Muscle layer of duodenum (tissue), 2 donors: ENCODE measurements around the gene DPP6.

ENCODE experiments used
- H3K27ac ChIP-seq: one replicate; pipeline ENCODE4 v1.7.0; 2013; ENCODE audit warnings: mild to moderate bottlenecking, low read length
- H3K27me3 ChIP-seq: one replicate; pipeline ENCODE4 v1.7.0; 2013; ENCODE audit warnings: low read depth, mild to moderate bottlenecking, control low read depth, low read length
- H3K36me3 ChIP-seq, 2 donors: one replicate each; pipeline ENCODE4 v1.7.0; 2013; ENCODE audit warnings: low read length in 2 of 2, control low read depth in 1 of 2, mild to moderate bottlenecking in 1 of 2; ENCODE audit not compliant: insufficient read depth in 2 of 2, control insufficient read depth in 1 of 2
- H3K4me1 ChIP-seq, 2 donors: one replicate each; pipeline ENCODE4 v1.7.0; 2013; ENCODE audit warnings: low read length in 2 of 2, mild to moderate bottlenecking in 2 of 2, control low read depth in 1 of 2, moderate library complexity in 1 of 2; ENCODE audit not compliant: insufficient read depth in 2 of 2, control insufficient read depth in 1 of 2
- H3K4me3 ChIP-seq, 2 donors: one replicate each; pipeline ENCODE4 v1.7.0; 2013; ENCODE audit warnings: low read length in 2 of 2, low read depth in 1 of 2, mild to moderate bottlenecking in 1 of 2
- H3K9me3 ChIP-seq, 2 donors: one replicate each; pipeline ENCODE4 v1.7.0; 2013; ENCODE audit warnings: low read length in 2 of 2, control low read depth in 1 of 2, mild to moderate bottlenecking in 1 of 2; ENCODE audit not compliant: control insufficient read depth in 1 of 2
- donor health status: healthy.

DPP6 gene

GRCh38 chr7:154682003-154682402, 629.8 kb downstream of the DPP6 start:
- H3K27ac ChIP-seq = no peak overlapping the region
- no peaks in the 10 kb centered on the region for H3K4me1 ChIP-seq
- H3K9me3 ChIP-seq = no peaks in the 10 kb centered on the region

GRCh38 chr7:154684666-154685563, 632.7 kb downstream of the DPP6 start:
- Histone ChIP-seq H3K4me1 (no peaks in the 10 kb centered on the region), H3K27ac (no peak overlapping the region), H3K27me3 (no peaks in the 10 kb centered on the region)

More at GRCh38 chr7:154682003-154682402, 629.8 kb downstream of the DPP6 start:
- no peaks in the 10 kb centered on the region for H3K27me3 ChIP-seq
- no peak overlapping the region for H3K4me3 ChIP-seq
- H3K36me3 ChIP-seq = no peaks in the 10 kb centered on the region

GRCh38 chr7:154685564-154685901, 633.3 kb downstream of the DPP6 start:
- H3K27ac ChIP-seq = no peak overlapping the region
- no peaks in the 10 kb centered on the region for H3K36me3 ChIP-seq
- no peaks in the 10 kb centered on the region for H3K4me1 ChIP-seq
- H3K4me3 ChIP-seq = no peak overlapping the region
- no peaks in the 10 kb centered on the region for H3K27me3 ChIP-seq
- no peaks in the 10 kb centered on the region for H3K9me3 ChIP-seq

More at GRCh38 chr7:154684666-154685563, 632.7 kb downstream of the DPP6 start:
- H3K4me3 ChIP-seq = no peak overlapping the region
- no peaks in the 10 kb centered on the region for H3K9me3 ChIP-seq
- no peaks in the 10 kb centered on the region for H3K36me3 ChIP-seq

GRCh38 chr7:154686305-154686704, 634.1 kb downstream of the DPP6 start:
- no peak overlapping the region for H3K4me3 ChIP-seq
- no peaks in the 10 kb centered on the region for H3K36me3 ChIP-seq
- no peak overlapping the region for H3K27ac ChIP-seq
- no peaks in the 10 kb centered on the region for H3K27me3 ChIP-seq
- no peaks in the 10 kb centered on the region for H3K9me3 ChIP-seq
- no peaks in the 10 kb centered on the region for H3K4me1 ChIP-seq

GRCh38 chr7:154688952-154689351, 636.8 kb downstream of the DPP6 start:
- Histone ChIP-seq H3K4me1 (no peaks in the 10 kb centered on the region), H3K27me3 (no peaks in the 10 kb centered on the region), H3K36me3 (no peaks in the 10 kb centered on the region), H3K9me3 (no peaks in the 10 kb centered on the region), H3K4me3 (no peak overlapping the region), H3K27ac (no peak overlapping the region)

GRCh38 chr7:154690411-154690810, 638.2 kb downstream of the DPP6 start:
- Histone ChIP-seq H3K4me1 (no peaks in the 10 kb centered on the region), H3K4me3 (no peak overlapping the region), H3K27me3 (no peaks in the 10 kb centered on the region), H3K9me3 (no peaks in the 10 kb centered on the region), H3K27ac (no peak overlapping the region), H3K36me3 (no peaks in the 10 kb centered on the region)

GRCh38 chr7:154693661-154694060, 641.5 kb downstream of the DPP6 start:
- no peak overlapping the region for H3K27ac ChIP-seq
- no peaks in the 10 kb centered on the region for H3K9me3 ChIP-seq
- no peak overlapping the region for H3K4me3 ChIP-seq
- no peaks in the 10 kb centered on the region for H3K4me1 ChIP-seq
- no peaks in the 10 kb centered on the region for H3K27me3 ChIP-seq
- H3K36me3 ChIP-seq = no peaks in the 10 kb centered on the region

- no peaks in the 10 kb centered on the region for H3K27me3 ChIP-seq
- H3K27ac ChIP-seq = no peak overlapping the region
- no peaks in the 10 kb centered on the region for H3K36me3 ChIP-seq
- H3K9me3 ChIP-seq = no peaks in the 10 kb centered on the region
- no peak overlapping the region for H3K4me3 ChIP-seq
- no peaks in the 10 kb centered on the region for H3K4me1 ChIP-seq
These were observed 643.6 kb downstream of the DPP6 start for GRCh38 chr7:154695836-154696235.

- Histone ChIP-seq H3K27ac (no peak overlapping the region), H3K9me3 (no peaks in the 10 kb centered on the region), H3K4me1 (no peaks in the 10 kb centered on the region), H3K36me3 (no peaks in the 10 kb centered on the region), H3K4me3 (no peak overlapping the region), H3K27me3 (no peaks in the 10 kb centered on the region)
These were observed 644.4 kb downstream of the DPP6 start for GRCh38 chr7:154696556-154696955.

GRCh38 chr7:154698726-154699291, 646.6 kb downstream of the DPP6 start:
- no peak overlapping the region for H3K27ac ChIP-seq
- no peaks in the 10 kb centered on the region for H3K27me3 ChIP-seq
- no peak overlapping the region for H3K4me3 ChIP-seq
- H3K9me3 ChIP-seq = no peaks in the 10 kb centered on the region
- no peaks in the 10 kb centered on the region for H3K4me1 ChIP-seq
- no peaks in the 10 kb centered on the region for H3K36me3 ChIP-seq

- Histone ChIP-seq H3K27ac (no peak overlapping the region), H3K36me3 (no peaks in the 10 kb centered on the region), H3K4me3 (no peak overlapping the region), H3K9me3 (no peaks in the 10 kb centered on the region), H3K27me3 (no peaks in the 10 kb centered on the region), H3K4me1 (no peaks in the 10 kb centered on the region)
These were observed 647.2 kb downstream of the DPP6 start for GRCh38 chr7:154699417-154699816.
